Glomerular visceral epithelial cell (primary cell): ENCODE data around the gene MYO1G.
A peak's percentile ranks its signal among the peaks of the same experiment; 100 is the strongest.

Source experiments
- DNase-seq: peaks from one replicate; pipeline ENCODE4 v3.0.0-alpha.2; 2016; ENCODE audit errors: extremely low spot score

The MYO1G gene

DNA sequence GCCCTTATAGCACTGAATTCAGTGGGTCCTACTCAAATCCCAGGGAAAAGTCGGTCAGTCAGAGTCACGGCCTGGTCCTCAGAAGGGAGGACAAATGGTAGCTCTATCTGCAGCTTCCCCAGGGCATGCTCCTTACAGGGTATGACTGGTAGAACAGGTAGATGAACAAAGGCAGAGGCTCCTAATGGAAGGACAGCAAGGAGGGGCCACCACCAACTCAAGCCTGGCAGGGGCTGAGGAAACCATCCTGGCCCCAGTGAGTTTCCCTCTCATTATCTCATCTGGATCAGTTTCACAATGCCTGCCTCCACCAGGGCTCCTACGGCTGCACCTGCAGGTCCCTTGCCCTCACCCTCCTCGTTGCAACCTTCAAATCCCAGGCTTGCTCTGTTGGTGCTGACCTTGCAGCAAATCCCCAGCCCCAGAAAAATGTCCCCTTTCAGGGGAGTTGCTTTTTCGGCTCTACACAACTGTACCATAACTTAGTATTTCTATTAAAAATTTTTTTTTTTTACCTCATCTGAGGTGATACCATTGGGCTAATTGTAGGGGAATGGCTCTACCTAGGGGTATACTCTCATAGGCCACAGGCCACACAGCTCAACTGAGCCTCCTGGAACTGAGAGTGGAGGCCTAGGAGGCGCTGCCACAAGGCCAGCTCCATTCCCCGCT lies 2.4 kb upstream of the MYO1G start:
- no peak for DNase-seq

DNA sequence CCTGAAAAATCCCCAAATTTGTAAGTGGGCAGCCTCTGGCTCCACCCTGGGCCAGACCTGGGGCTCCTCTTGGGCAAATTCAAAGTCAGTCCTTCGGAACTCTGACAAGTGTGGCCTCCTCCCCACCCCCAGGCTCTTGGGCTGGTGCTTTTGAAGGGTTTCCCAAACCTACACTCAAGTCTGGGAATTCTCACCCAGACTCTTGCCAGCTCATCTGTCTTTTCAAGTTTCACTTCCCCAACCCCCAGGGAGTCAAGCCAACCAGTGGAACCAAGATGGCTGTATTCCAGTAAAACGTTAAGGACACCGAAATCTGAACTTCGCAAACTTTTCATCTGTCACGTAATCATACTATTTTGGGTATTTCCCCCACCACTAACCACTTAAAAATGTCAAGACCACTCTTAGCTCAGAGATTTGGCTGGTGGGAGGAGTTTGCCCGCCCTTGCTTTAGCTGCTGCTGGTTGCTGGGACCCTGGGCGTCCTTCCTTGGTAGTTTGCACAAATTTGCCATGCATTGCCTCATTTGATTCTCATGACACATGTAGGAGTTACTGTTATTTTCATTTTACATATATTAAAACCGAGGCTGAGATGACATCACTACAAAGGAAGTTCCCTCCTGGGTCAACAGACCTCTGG lies 1.7 kb upstream of the MYO1G start:
- DNase-seq = no peak

GRCh38 chr7:44979481-44980392 lies 922 bp upstream of the MYO1G start:
- DNase-seq = no peak

DNA sequence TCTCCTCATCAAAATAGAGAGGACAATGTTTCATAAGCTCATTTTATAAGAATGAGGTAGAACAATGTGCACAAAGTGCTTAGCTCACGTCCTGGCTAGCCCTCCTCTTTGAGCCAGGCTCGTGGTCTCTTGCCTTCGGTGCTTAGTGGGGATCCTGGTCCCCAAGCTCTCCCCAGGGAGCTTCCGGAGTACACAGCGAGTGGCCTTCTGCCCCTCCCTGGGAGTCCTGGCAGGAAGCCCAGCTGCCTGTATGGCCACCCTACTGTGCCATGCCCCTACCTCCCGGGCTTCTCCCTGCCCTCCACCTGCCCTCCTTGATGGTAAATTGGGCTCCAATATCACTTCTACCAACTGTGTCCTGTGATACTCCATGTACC lies 868 bp downstream of the MYO1G start:
- DNase-seq = no peak

DNA sequence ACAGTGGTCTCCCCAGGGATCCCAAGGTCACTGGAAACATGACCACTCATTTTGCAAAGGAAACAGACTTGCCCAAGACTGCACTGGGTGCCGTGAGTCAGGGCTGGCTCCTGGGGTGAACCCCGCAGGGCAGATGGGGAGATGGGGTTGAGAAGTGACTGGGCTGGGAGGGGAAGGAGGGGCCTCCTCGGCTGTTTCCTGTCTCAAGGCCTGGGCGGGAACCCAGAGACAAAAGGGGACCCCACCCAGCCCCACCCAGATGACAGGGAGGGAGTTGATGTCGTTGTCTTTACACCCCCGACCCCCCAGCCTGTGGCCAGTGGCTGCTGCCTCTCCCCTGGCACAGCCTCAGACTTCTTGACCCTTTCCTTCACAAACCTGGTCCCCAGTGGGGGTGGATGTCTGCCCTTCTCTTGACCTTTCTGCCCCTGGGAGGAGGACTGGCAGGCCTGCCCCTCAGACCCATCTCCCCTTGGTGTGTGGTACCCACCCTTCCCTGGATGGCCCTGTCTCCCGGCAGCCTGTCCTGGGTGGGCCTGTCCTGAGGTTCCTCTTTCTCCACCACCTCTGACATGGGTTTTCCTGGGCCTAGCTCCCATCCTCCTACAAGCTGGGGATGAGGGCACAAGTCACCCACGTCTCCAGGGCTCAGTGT lies 1.4 kb downstream of the MYO1G start:
- no peak for DNase-seq

DNA sequence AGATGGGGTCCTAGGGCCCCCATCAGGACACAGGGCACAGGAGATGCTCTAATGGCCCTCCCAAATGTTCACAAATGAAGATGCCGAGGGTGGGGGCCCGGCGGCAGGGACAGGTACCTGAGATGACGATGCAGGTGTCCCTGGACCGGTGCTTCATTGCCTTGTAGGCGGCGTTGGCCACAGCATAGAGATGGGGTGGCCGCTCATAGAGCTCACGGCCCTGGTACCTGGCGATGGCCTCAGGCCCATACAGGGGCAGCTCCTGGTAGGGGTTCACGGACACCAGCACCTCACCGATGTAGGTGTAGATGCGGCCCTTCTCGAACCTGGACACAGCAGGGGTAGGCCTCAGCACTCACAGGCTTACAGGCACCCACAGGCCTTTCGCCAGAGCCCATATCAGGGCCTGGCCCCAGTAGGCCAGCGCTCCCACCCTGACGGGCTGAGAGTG lies 2.0 kb downstream of the MYO1G start:
- DNase-seq = no peak

DNA sequence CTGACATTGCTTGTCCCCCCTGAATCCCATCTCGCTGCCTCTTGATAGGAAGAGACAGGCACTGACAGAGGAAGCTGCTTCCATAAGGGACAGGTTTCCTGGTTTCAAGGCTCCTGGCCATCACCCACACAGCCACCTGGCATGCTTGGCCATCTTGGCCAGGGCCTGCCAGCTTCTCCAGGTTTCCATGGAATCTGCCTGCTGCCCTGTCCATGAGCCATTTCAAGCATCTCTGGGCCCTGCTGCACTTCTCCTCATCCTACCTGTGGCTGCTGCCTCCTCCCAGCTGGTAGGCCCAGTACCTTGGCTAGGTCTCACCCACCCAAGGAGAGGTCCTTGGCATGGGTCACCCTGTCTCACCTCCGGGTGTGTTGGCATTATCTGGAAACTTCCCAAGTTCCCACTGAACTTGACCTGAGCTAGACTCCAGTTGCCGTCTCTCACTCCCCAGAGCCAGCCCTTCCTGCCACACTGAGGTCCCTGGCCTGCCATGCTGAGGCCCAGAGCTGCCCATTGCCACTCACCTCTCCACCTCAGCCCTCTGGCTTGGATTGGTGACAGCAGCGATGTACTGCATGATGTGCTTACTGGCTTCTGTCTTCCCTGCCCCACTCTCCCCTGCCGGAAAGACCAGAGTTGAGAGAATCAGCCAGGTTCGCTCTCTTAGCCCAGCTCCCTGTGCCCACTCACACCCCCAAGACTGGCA lies 2.6 kb downstream of the MYO1G start:
- DNase-seq = no peak

DNA sequence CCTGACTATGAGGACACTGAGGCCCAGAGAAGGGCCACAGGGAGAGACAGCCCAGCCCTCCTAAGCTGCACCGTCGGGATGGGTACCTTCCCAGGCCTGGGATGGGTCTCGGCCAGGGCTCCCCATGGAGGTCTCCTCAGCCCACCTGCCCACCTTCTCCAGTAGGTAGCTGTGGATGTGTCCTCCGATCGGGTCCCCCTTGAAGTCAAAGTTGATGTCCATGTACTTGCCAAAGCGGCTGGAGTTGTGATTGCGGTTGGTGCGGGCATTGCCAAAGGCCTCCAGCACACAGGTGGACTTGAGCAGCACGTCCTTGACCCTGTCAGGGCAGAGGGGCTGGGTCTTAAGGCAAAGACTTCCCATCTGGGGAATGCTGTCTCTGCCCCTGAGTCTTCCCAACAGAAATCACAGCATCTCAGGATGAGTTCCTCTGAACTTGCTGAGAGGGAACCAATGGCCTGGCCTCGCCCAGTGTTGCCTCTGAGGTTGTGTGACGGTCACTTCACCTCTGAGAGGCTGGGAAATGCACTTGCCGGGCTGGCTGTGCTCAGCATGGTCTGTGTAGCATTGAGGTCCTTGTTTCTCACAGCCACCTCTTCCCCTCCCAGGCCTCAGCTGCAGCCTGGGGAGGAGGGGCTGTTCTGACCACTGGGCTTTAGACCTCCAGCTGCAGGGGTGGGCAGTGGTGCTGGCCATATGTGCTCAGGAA lies 3.3 kb downstream of the MYO1G start:
- no peak for DNase-seq

GRCh38 chr7:44974549-44974948 lies 4.3 kb downstream of the MYO1G start:
- DNase-seq = no peak

- DNase-seq = peak; percentile 31
These were observed 5.0 kb downstream of the MYO1G start for GRCh38 chr7:44973610-44974401.

DNA sequence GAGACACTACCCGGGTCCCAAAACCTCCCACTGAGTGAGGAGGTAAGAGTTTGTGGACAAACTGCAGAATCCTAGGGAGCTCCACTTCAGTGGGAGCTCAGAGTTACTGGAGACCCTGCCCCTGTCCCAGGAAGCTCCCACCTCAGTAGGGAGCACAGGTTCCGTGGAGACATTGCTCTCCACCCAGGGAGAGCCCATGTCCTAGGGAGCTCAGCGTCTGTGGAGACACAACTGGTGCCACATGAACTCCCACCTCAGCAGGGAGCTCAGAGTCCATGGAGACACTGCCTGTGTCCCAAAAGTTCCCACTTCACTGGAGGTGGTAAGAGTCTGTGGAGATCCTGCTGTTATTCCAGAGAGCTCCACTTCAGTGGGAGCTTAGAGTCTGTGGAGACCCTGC lies 6.3 kb downstream of the MYO1G start:
- DNase-seq = no peak

DNA sequence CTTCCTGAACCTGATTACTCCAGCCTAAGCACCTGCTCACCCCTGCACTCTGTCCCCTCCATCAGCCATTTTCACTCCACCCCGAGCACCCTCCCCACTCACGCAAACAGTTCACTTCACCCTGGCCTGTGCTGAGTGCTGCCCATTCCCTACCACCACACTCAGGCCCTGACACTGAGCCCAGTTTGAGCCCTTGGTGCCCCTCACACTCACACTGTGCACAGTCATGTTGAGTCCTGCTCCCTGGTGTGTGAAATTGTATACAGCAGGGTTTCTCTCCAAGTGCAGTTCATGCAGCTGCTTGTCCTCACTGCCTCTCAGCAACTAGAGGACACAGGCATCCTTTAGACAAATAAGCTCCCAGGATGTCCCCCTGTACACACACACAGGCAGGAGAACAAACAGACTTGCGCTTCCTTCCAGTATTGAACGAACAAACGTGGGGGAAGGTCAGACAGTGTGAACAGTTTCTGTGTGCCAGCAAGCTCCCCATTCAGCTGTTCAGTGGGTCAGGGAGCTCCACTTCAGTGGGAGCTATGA lies 6.8 kb downstream of the MYO1G start:
- DNase-seq = no peak

DNA sequence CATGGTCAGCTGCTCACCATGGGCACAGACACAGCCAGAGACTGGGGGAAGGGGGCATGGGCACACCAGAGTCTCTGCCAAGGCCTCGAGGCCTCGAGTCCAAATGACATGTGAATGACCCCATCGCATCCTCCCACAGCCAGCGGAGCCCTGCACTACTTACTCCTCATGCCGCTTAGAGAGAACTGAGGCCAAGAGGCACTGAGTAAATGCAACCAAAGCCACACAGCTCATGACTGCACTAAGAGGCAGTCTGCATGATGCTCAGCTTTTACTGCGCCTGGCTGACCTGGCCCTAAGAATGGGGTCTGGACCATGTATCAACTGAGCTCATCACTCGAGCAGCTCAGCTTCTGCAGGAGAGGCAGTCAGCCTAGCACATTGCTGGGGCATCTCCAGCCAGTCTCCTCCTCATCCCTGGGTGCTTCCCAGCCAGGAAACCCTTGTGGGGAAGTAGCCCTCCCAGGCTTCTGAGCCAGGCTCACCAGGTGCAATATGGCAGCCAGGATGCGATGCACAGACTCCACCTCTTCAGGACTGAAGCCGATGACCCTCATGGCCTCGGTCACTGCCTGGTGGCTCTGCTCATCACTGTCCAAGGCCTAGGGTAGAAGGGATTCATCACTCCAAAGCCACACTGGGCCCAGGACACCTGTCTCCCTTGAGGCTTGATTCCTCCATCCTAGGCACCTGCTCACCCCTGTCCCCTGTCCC lies 7.5 kb downstream of the MYO1G start:
- DNase-seq = no peak

- no peak for DNase-seq
These were observed 8.2 kb downstream of the MYO1G start for GRCh38 chr7:44970523-44971051.

DNA sequence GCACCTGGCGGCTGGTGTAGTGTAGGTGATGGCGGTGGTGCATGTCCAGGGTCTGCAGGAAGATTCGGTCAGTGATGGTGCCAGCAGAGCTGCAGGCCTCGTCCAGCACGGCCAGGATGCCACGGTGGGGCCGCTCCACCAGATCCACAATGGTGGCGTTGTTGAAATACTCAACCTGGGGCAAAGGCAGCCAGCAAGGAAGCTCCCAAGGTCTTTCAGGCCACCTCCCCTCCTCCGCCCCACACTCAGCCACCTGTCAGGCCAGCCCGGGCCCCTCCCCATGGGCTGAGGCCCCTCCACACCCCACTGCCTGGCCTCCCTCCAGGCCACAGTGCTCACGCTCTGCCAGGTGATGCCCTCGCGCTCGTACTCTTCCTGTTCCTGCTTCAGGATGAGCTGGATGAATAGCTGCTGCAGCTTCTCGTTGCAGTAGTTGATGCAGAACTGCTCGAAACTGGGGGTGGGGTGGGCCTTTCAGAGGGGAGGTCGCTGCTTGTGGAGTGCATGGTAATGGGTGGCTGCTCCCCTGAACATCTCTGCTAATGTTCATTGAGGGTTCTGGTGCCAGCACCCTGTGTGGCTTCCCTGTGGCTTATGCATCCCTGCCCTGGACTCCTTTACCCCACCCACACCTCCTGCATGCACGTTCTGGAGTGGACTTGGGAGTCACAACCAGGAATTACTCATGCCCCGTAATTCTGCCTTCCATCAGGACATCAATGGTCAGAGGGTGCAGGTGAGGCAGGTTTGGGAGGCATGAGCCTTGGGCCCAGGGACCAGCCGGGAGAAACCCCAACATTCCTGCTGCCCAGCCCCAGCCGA lies 8.9 kb downstream of the MYO1G start:
- DNase-seq = no peak

- no peak for DNase-seq
These were observed 9.6 kb downstream of the MYO1G start for GRCh38 chr7:44969049-44969700.
